Motor neuron (in vitro differentiated cells): ENCODE data around the gene MTUS2. TPM values are rescaled to one million over a fixed set of nuclear protein-coding genes. Genes with fewer than 3 reads are reported as not detected.

Source experiments
- ATAC-seq, 8 experiments: fragments of 200-7000 bp; cut with Tn5 transposase; replicated peaks in 6 of 8; 2 replicates each; pipeline ENCODE4 v1.8.0; 2021; ENCODE audit warnings: mild to moderate bottlenecking in 8 of 8, moderate library complexity in 8 of 8
- H3K27ac ChIP-seq, 2 donors: fragments of 250-450 bp; sonication (Bioruptor Pico); 2 replicates each; pipeline ENCODE4 v1.9.0; 2021; ENCODE audit warnings: antibody characterized with exemption in 2 of 2, mild to moderate bottlenecking in 2 of 2, moderate library complexity in 1 of 2
- H3K4me1 ChIP-seq, 2 donors: fragments of 250-450 bp; sonication (Bioruptor Pico); replicated peaks in 1 of 2; 2 replicates each; pipeline ENCODE4 v1.6.1; 2021; ENCODE audit warnings: antibody characterized with exemption in 2 of 2, mild to moderate bottlenecking in 2 of 2, moderate library complexity in 1 of 2
- H3K4me3 ChIP-seq, 5 donors: fragments of 250-450 bp; sonication (Bioruptor Pico); 2 replicates each; pipeline ENCODE4 v1.9.0; 2021; ENCODE audit warnings: antibody characterized with exemption in 5 of 5, mild to moderate bottlenecking in 5 of 5, moderate library complexity in 4 of 5
- WGBS, 10 experiments: fragments of 450-650 bp; shearing (Covaris generic); methylation state at CpG; one replicate each; pipeline ENCODE4 v1.0.0; 2022; 5-methylcytosine and 5-hydroxymethylcytosine counted together
- in situ Hi-C, 9 experiments: fragments of 400-800 bp; cut with MboI; loops; one replicate each; pipeline ENCODE4 v1.15.0; 2021; ENCODE audit warnings: low sequenced_read_pairs in 9 of 9, low pct_unique_long_range_greater_than_20kb in 2 of 9; ENCODE audit not compliant: unreplicated experiment in 9 of 9
- total RNA-seq, 8 experiments: library from RNA; unstranded; fragments of 300-600 nt; gene quantifications; 2 replicates each; pipeline versions ENCODE4 v1.2.3 to v1.2.4, GENCODE V29; 2022

The MTUS2 gene
- total RNA-seq, 8 experiments from 2014 or later = 1.1 to 9.6 (median 3.9) TPM

DNA sequence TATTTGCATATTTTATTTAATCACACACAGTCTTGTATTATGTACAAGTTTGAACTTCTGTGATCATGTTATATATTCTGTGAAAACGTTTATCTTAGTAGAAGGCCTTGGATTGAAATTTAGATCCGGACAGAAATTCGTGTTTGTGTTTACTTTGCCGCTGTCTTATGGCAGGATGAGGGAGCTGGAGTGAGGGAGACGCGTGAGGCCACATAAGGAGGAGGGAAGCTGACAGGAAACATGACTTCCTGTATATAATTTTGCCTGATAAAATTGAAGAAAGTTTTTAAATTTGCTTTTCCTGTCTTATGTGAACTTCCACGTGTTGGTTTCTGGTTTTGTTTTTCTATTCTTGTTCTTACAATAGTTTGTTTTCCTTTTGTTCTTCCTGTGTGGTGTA is 200.2 kb downstream of the MTUS2 start:
- no peak for ATAC-seq
- Histone ChIP-seq H3K4me1 (no peaks in the 10 kb centered on the region), H3K4me3 (no peak overlapping the region), H3K27ac (no peak overlapping the region)
- in situ Hi-C loops = no loop called here
- 30 to 95% (median 67%) methylated on average over 1 to 7 of the region's 7 CpGs; no CpG with 5 or more reads in 1 of the 10 experiments for WGBS, 10 experiments

- Histone ChIP-seq H3K27ac (no peak overlapping the region), H3K4me1 (no peaks in the 10 kb centered on the region), H3K4me3 (no peak overlapping the region)
- in situ Hi-C loops = no loop called here
- WGBS, 10 experiments = 25 to 86% (median 68%) methylated on average over 1 to 2 of the region's 2 CpGs; no CpG with 5 or more reads in 2 of the 10 experiments
- ATAC-seq = no peak
These were observed 201.2 kb downstream of the MTUS2 start for GRCh38 chr13:29021311-29021710.

DNA sequence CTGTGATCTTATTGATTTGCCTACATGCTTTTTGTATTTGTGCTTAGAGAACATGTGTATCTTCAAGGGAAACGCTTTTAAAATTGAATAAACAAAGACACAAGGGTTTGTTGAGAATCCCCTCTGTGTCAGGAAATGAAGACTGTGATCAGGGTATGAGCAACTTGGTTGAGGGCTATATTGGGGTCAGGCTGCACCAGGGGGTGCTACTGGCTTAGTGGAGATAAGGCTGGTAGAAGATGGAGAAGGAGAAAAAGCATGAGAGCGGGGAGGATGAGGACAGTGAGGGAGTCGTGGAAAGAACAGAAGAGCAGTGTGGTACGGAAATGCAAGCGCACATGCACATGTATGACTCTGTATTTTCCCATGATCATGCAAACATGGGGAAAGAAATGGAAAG is 201.6 kb downstream of the MTUS2 start:
- ATAC-seq = no peak
- in situ Hi-C loops = no loop called here
- 25 to 94% (median 74%) methylated on average over 2 to 5 of the region's 5 CpGs for WGBS, 10 experiments
- Histone ChIP-seq H3K4me3 (no peak overlapping the region), H3K27ac (no peak overlapping the region), H3K4me1 (no peaks in the 10 kb centered on the region)

DNA sequence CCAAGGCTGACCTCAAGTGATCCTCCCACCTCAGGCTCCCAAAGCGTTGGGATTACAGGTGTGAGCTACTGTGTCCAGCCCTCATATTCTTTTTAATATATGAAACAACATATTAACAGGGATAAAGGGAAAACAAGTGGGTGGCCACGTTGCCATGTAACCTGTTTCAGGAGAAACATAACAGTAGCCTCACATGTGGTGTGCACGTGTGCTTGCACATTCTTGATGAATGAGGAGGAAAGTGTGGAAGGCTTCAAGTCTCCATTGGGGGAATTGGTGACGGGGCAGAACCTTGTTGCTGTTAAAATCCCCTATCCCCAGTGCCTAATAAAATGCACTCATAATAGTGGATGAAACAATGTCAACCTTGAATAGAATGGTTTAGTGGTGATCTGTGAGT is 202.3 kb downstream of the MTUS2 start:
- 12 to 100% (median 67%) methylated on average over 1 to 4 of the region's 4 CpGs; no CpG with 5 or more reads in 1 of the 10 experiments for WGBS, 10 experiments
- H3K4me1 ChIP-seq = no peaks in the 10 kb centered on the region
- in situ Hi-C loops = no loop called here
- no peak overlapping the region for H3K4me3 ChIP-seq
- peak in 3 of 8 experiments; percentile 45 to 69 (median 68) for ATAC-seq
- no peak overlapping the region for H3K27ac ChIP-seq

GRCh38 chr13:29022968-29023367 is 202.8 kb downstream of the MTUS2 start:
- WGBS, 10 experiments = 25 to 100% (median 67%) methylated on average over 1 to 3 of the region's 3 CpGs; no CpG with 5 or more reads in 1 of the 10 experiments
- H3K27ac ChIP-seq = no peak overlapping the region
- H3K4me3 ChIP-seq = no peak overlapping the region
- H3K4me1 ChIP-seq = no peaks in the 10 kb centered on the region
- peak in 3 of 8 experiments; percentile 72 to 96 (median 88) for ATAC-seq
- in situ Hi-C loops = no loop called here

DNA sequence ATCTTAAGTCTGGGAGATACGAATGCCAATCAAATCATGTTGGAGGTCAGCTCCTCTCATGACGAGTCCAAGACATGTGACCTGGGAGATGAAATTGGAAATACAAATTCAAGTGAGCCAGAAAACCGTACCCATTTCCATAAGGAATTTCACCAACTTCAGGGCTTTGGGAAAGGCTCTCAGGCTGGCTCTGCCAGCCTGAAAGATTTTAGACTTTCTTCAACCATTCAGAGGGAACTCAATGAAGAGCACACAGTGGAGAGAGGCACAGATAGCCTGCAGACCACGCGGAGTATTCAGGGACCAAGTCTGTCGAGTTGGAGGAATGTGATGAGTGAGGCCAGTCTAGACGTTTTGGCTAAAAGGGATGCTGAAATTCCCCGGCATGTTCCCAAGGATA is 204.6 kb downstream of the MTUS2 start:
- H3K27ac ChIP-seq = no peak overlapping the region
- no peak overlapping the region for H3K4me3 ChIP-seq
- no peaks in the 10 kb centered on the region for H3K4me1 ChIP-seq
- 18 to 95% (median 75%) methylated on average over 1 to 7 of the region's 8 CpGs; no CpG with 5 or more reads in 2 of the 10 experiments for WGBS, 10 experiments
- in situ Hi-C loops = no loop called here
- ATAC-seq = no peak

- WGBS, 10 experiments = 51 to 86% (median 71%) methylated on average over 1 to 5 of the region's 5 CpGs; no CpG with 5 or more reads in 5 of the 10 experiments
- no peak overlapping the region for H3K27ac ChIP-seq
- no peak overlapping the region for H3K4me3 ChIP-seq
- no peaks in the 10 kb centered on the region for H3K4me1 ChIP-seq
- in situ Hi-C loops = no loop called here
- ATAC-seq = no peak
These were observed 208.7 kb downstream of the MTUS2 start for GRCh38 chr13:29028868-29029267.

GRCh38 chr13:29038700-29039099 is 218.6 kb downstream of the MTUS2 start:
- H3K27ac ChIP-seq = no peak overlapping the region
- in situ Hi-C loops = no loop called here
- ATAC-seq = no peak
- WGBS, 10 experiments = 27 to 100% (median 76%) methylated on average over 2 to 6 of the region's 11 CpGs; no CpG with 5 or more reads in 6 of the 10 experiments
- H3K4me3 ChIP-seq = no peak overlapping the region
- no peaks in the 10 kb centered on the region for H3K4me1 ChIP-seq

- 87 to 97% methylated on average over 5 to 9 of the region's 18 CpGs; no CpG with 5 or more reads in 8 of the 10 experiments for WGBS, 10 experiments
- no peaks in the 10 kb centered on the region for H3K4me1 ChIP-seq
- no peak overlapping the region for H3K27ac ChIP-seq
- no peak for ATAC-seq
- H3K4me3 ChIP-seq = no peak overlapping the region
- in situ Hi-C loops = no loop called here
These were observed 219.1 kb downstream of the MTUS2 start for GRCh38 chr13:29039212-29039611.

DNA sequence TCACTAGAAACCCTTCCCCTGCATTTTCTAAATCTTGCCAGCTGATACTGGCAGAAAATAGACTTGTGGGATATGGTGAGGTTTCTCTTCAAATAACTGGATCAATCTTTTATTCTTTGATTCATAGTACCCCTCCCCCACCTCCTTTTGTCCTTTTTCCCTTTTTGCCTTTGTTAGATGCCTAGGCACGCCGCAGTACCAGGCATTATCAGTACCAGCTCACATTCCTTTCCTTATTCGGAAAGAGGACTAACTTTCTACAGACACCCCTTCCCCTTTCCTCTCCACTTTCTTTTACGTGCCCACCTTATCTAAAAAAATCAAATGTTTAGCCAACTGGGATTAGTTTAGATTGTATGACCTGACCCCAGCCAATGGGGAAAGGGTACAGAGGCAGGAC is 226.4 kb downstream of the MTUS2 start:
- Histone ChIP-seq H3K4me3 (no peak overlapping the region), H3K4me1 (no peaks in the 10 kb centered on the region), H3K27ac (no peak overlapping the region)
- in situ Hi-C loops = no loop called here
- 8 to 75% (median 52%) methylated on average over 2 to 4 of the region's 4 CpGs; no CpG with 5 or more reads in 2 of the 10 experiments for WGBS, 10 experiments
- ATAC-seq = no peak

DNA sequence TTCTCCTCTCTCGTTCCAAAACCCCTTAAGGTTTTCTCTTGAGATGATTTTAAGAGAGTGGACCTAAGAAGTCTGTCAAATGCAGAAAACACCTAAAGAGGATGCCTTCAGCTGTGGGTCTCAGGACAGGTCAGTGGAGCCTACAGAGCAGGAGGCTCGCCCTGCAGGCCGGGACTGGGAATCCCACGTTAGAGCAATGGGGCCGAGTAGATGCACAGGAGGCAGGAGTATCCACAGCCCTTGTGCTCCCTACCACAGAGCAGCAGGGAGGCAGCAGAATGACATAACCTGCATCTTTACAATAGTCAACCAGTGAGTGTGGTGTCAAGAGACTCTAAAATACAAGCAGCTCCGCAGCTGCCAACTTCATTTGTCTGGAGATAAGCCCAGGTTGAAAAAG is 229.4 kb downstream of the MTUS2 start:
- H3K4me1 ChIP-seq = no peaks in the 10 kb centered on the region
- 12 to 84% (median 55%) methylated on average over 4 to 6 of the region's 6 CpGs; no CpG with 5 or more reads in 6 of the 10 experiments for WGBS, 10 experiments
- in situ Hi-C loops = no loop called here
- no peak overlapping the region for H3K4me3 ChIP-seq
- H3K27ac ChIP-seq = no peak overlapping the region
- ATAC-seq = no peak

GRCh38 chr13:29050719-29051118 is 230.6 kb downstream of the MTUS2 start:
- WGBS, 10 experiments = 0 to 78% (median 48%) methylated on average over 1 to 4 of the region's 4 CpGs; no CpG with 5 or more reads in 1 of the 10 experiments
- peak in 1 of 8 experiments; percentile 61 for ATAC-seq
- Histone ChIP-seq H3K4me1 (no peaks in the 10 kb centered on the region), H3K27ac (no peak overlapping the region), H3K4me3 (no peak overlapping the region)
- in situ Hi-C loops = no loop called here

DNA sequence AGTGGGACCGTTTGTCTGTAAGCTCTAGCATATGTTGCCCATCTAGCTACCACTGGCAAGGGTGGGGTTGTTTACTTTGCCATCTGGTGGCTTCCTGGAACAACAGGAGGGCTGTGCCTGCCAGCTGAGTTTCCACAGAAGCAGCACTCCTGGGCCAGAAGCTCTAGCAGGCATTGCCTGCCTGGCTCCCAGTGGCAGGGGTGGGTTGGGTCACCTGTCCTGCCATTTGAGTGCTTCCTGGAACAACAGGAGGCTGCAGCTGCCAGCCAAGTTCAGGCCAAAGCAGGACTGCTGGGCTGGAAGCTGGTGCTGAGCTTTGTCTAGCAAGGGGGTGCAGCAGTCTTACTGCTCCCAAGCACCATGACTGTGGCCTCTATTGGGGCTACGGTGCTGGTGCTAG is 239.7 kb downstream of the MTUS2 start:
- Histone ChIP-seq H3K4me3 (no peak overlapping the region), H3K4me1 (no peaks in the 10 kb centered on the region), H3K27ac (no peak overlapping the region)
- ATAC-seq = peak in 1 of 8 experiments; percentile 62
- in situ Hi-C loops = no loop called here
- 0 to 89% (median 83%) methylated on average over 1 to 2 of the region's 2 CpGs; no CpG with 5 or more reads in 6 of the 10 experiments for WGBS, 10 experiments

- no peak for ATAC-seq
- WGBS, 10 experiments = 40 to 93% (median 62%) methylated on average over 1 to 3 of the region's 3 CpGs; no CpG with 5 or more reads in 1 of the 10 experiments
- H3K27ac ChIP-seq = no peak overlapping the region
- in situ Hi-C loops = no loop called here
- H3K4me3 ChIP-seq = no peak overlapping the region
- peaks cover 5% of the 10 kb centered on the region in 2 donors for H3K4me1 ChIP-seq
These were observed 245.0 kb downstream of the MTUS2 start for GRCh38 chr13:29065142-29065541.
